ENCODE results near the gene ESD. TPM values are rescaled to one million over a fixed set of nuclear protein-coding genes. Genes with fewer than 3 reads are reported as not detected.

The ESD gene
- total and polyA plus RNA-seq, 10 of the 15 experiments (the other 5 are each of a cell fraction or from before 2014, with no cell fraction given): 105 to 387 (median 195) TPM

- Histone ChIP-seq H3K9me3 (replicated peaks; ENCODE audit: control insufficient read depth, insufficient read depth, low read length) (no peaks in the 10 kb centered on the region), H3K27ac (ENCODE audit: control insufficient read depth, insufficient read depth) (no peak overlapping the region), H3K79me2 (ENCODE audit: control insufficient read depth, insufficient read depth, low read length) (no peaks in the 10 kb centered on the region), H3K9ac (ENCODE audit: control insufficient read depth, insufficient read depth, low read length) (no peak overlapping the region), H3K36me3 (ENCODE audit: control insufficient read depth in 2 of 2, insufficient read depth in 2 of 2, low read length in 1 of 2) (peaks cover 6 to 31% of the 10 kb centered on the region in 2 experiments), H3K4me1 (ENCODE audit: control insufficient read depth, insufficient read depth, low read length) (no peaks in the 10 kb centered on the region), H3K27me3 (replicated peaks in 1 of 2; ENCODE audit: control insufficient read depth in 2 of 2, insufficient read depth in 2 of 2, low read length in 1 of 2) (no peaks in the 10 kb centered on the region), H2AFZ (ENCODE audit: control insufficient read depth, low read depth, low read length) (no peak overlapping the region), H4K20me1 (ENCODE audit: control insufficient read depth, insufficient read depth) (no peaks in the 10 kb centered on the region), H3K4me2 (ENCODE audit: control insufficient read depth, insufficient read depth) (no peak overlapping the region), H3K4me3 (no peak overlapping the region)
- ChIA-PET SMC1A (ENCODE audit: uncharacterized antibody, unreplicated experiment) (interaction anchor here (0.5 to 1.2 kb wide), 2 partner anchors 21 to 353 kb away, joined by 3 read pairs; no protein-coding TSS in a partner anchor), CTCF (interaction anchor here (0.9 kb wide), 1 partner anchor 9 kb away, joined by 3 read pairs; no protein-coding TSS in a partner anchor), POLR2A (interaction anchor here (1.0 kb wide), 1 partner anchor 11 kb away, joined by 3 read pairs; no protein-coding TSS in a partner anchor), RAD21 (ENCODE audit: unreplicated experiment) (interaction anchor here (0.9 kb wide), 1 partner anchor 186 kb away, joined by 4 read pairs; no protein-coding TSS in a partner anchor)
- FAIRE-seq (no peak), ATAC-seq (no peak), DNase-seq (ENCODE audit: low read depth, low spot score) (no peak)
- TF ChIP-seq BCL11A (IDR thresholded peaks at IDR 0.05; ENCODE audit: low read depth, low read length) (no peak), RELA (IDR thresholded peaks at IDR 0.05; ENCODE audit: borderline replicate concordance, partially characterized antibody) (no peak), SUPT20H (IDR thresholded peaks at IDR 0.05; ENCODE audit: borderline replicate concordance, control insufficient read depth, low read depth, low read length) (no peak), POLR2AphosphoS2 (IDR thresholded peaks at IDR 0.05; ENCODE audit: low read depth, low read length) (no peak), NFXL1 (IDR thresholded peaks at IDR 0.05; ENCODE audit: borderline replicate concordance) (no peak), CEBPB (IDR thresholded peaks at IDR 0.05; ENCODE audit: borderline replicate concordance in 1 of 2, low read depth in 2 of 2, low read length in 2 of 2) (no peak), ATF3 (IDR thresholded peaks at IDR 0.05; ENCODE audit: borderline replicate concordance, extremely low read depth, low read depth, low read length) (no peak), TBL1XR1 (IDR thresholded peaks at IDR 0.05; ENCODE audit: low read depth, low read length) (no peak), SMAD5 (IDR thresholded peaks at IDR 0.05; ENCODE audit: low read depth) (no peak), SKIL (IDR thresholded peaks at IDR 0.05; ENCODE audit: low read depth, poor library complexity, severe bottlenecking) (no peak), SUZ12 (IDR thresholded peaks at IDR 0.05; ENCODE audit: unreplicated experiment) (no peak), MTA2 (IDR thresholded peaks at IDR 0.05; ENCODE audit: low read depth) (no peak)
- no TSS peak for BruUV-seq (replicated peaks)
- 98% methylated on average over 2 of the region's 2 CpGs for WGBS (ENCODE audit: insufficient coverage, insufficient replicate concordance, low lambda C conversion rate, missing lambda C conversion rate)
- in situ Hi-C loops (cut with MboI): no loop called here
- intact Hi-C loops (cut with micrococcal nuclease; ENCODE audit: unreplicated experiment): no loop called here
Observed at GRCh38 chr13:46738055-46738454, 58.9 kb downstream of the ESD start.
